ENCODE data around the gene OTC. TPM values are rescaled to one million over a fixed set of nuclear protein-coding genes. Genes with fewer than 3 reads are reported as not detected.

The OTC gene
- total RNA-seq, 1 donor from 2014 or later = not detected

DNA sequence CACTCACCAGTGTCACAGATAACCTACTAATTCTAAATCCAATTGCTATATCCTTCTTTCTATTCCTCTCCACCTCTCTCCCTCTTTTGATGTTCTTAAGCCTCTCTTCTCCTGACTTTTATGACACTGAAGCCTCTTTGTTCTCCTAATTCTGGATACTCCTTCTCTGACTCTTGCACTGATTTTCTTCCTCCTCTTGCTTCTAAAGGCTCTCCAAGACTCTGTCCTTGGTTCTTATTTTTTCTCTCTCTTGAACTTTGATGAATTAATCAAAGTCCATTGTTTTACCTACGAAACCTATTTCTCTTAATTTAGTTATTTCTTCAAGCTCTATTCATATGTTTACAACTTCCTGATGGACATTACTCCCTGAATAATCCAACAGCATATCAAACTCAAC lies 113.3 kb downstream of the OTC start:
- DNase-seq (ENCODE audit: low spot score) = no peak

GRCh38 chrX:38468563-38469157 lies 116.3 kb downstream of the OTC start:
- DNase-seq (ENCODE audit: low spot score) = no peak

Other genes starting within 250 kb of the OTC start
- gene SRPX, start 131.7 kb upstream of the OTC start, total RNA-seq (ENCODE audit: insufficient read depth, low replicate concordance) = 74.9 TPM
- 15.4 TPM for gene RPGR, start 25.1 kb upstream of the OTC start, total RNA-seq (ENCODE audit: insufficient read depth, low replicate concordance)
- gene TSPAN7, start 208.9 kb downstream of the OTC start, total RNA-seq (ENCODE audit: insufficient read depth, low replicate concordance) = 3.9 TPM

Measured in umbilical cord (tissue), 2 donors.